T-cell (primary cell): ENCODE measurements around the gene MYO5A. TPM values are rescaled to one million over a fixed set of nuclear protein-coding genes. Genes with fewer than 3 reads are reported as not detected.
"Not testable (repeated sequence)": the region's sequence is repeated elsewhere in the genome, so short reads cannot be mapped to it uniquely, and the experiment has no call there.

ENCODE experiments used
- ATAC-seq, 4 experiments: fragments of 200-7000 bp in 3 of 4; fragments of 150-1000 bp in 1 of 4; cut with Tn5 transposase; replicated peaks in 1 of 4; 1 replicate in 3 of 4; 2 replicates in 1 of 4; pipeline ENCODE4 v1.10.0; 2021; ENCODE audit warnings: moderate library complexity in 3 of 4, mild to moderate bottlenecking in 2 of 4, moderate number of reproducible peaks in 1 of 4
- CTCF ChIA-PET, 2 donors: fragments of 300-600 bp; sonication (Branson Sonifier 250); formaldehyde crosslinking; loops; one replicate each; lab custom pipeline; 2022; ENCODE audit warnings: antibody characterized with exemption in 2 of 2; lab: Charles Lee
- POLR2A ChIA-PET, 2 donors: fragments of 300-600 bp; sonication (Branson Sonifier 250); formaldehyde crosslinking; loops; one replicate each; lab custom pipeline; 2022; ENCODE audit warnings: antibody characterized with exemption in 2 of 2; lab: Charles Lee
- DNase-seq, 35 experiments: peaks; one replicate each; pipeline versions ENCODE4 v3.0.0 to v3.0.0-alpha.2; 2013 to 2023
- H3K27ac ChIP-seq: one replicate; pipeline ENCODE4 v1.5.1; 2013; ENCODE audit warnings: low read length
- H3K27me3 ChIP-seq, 2 experiments: replicated peaks in 1 of 2; 1 replicate in 1 of 2; 2 replicates in 1 of 2; pipeline versions ENCODE4 v1.6.1 to v1.7.0; 2013; ENCODE audit warnings: low read length in 1 of 2, mixed read lengths in 1 of 2; ENCODE audit not compliant: control insufficient read depth in 2 of 2, insufficient read depth in 2 of 2; ENCODE audit errors: extremely low read depth in 1 of 2
- H3K36me3 ChIP-seq, 2 donors: 1 replicate in 1 of 2; 2 replicates in 1 of 2; pipeline versions ENCODE4 v1.6.1 to v1.7.0; 2013; ENCODE audit warnings: low read length in 1 of 2; ENCODE audit not compliant: control insufficient read depth in 2 of 2, insufficient read depth in 1 of 2; ENCODE audit errors: extremely low read depth in 1 of 2
- H3K4me1 ChIP-seq, 2 experiments: 1 replicate in 1 of 2; 2 replicates in 1 of 2; pipeline versions ENCODE4 v1.6.1 to v1.7.0; 2013; ENCODE audit warnings: low read length in 2 of 2, mixed read lengths in 1 of 2; ENCODE audit not compliant: insufficient read depth in 2 of 2, control insufficient read depth in 1 of 2; ENCODE audit errors: extremely low read depth in 1 of 2
- H3K4me3 ChIP-seq, 2 donors: 1 replicate in 1 of 2; 2 replicates in 1 of 2; pipeline versions ENCODE4 v1.5.1 to v1.7.0; 2013; ENCODE audit warnings: mild to moderate bottlenecking in 2 of 2, low read length in 1 of 2, moderate library complexity in 1 of 2; ENCODE audit not compliant: control insufficient read depth in 1 of 2; ENCODE audit errors: extremely low read depth in 1 of 2
- H3K9me3 ChIP-seq: 2 replicates; pipeline ENCODE4 v1.7.0; 2013
- H3K27ac Mint-ChIP-seq, 2 donors: one replicate each; pipeline ENCODE4 v1.8.0; 2020 to 2021; ENCODE audit warnings: mild to moderate bottlenecking in 2 of 2, mixed read lengths in 2 of 2
- H3K27me3 Mint-ChIP-seq, 2 donors: one replicate each; pipeline ENCODE4 v1.8.0; 2021 to 2022; ENCODE audit warnings: mixed read lengths in 2 of 2
- H3K36me3 Mint-ChIP-seq: one replicate; pipeline ENCODE4 v1.8.0; 2021; ENCODE audit warnings: mixed read lengths
- H3K4me1 Mint-ChIP-seq, 3 donors: one replicate each; pipeline ENCODE4 v1.8.0; 2020 to 2022; ENCODE audit warnings: mixed read lengths in 3 of 3, mild to moderate bottlenecking in 1 of 3
- H3K4me3 Mint-ChIP-seq, 3 donors: one replicate each; pipeline ENCODE4 v1.8.0; 2020 to 2022; ENCODE audit warnings: mild to moderate bottlenecking in 3 of 3, mixed read lengths in 3 of 3, moderate library complexity in 3 of 3
- H3K9me3 Mint-ChIP-seq, 3 donors: one replicate each; pipeline ENCODE4 v1.8.0; 2020 to 2022; ENCODE audit warnings: mixed read lengths in 3 of 3
- WGBS: methylation state at CpG from one replicate; pipeline ENCODE4 v1.1.5; 2013; ENCODE audit warnings: missing lambda C conversion rate; ENCODE audit not compliant: insufficient coverage; 5-methylcytosine and 5-hydroxymethylcytosine counted together
- total RNA-seq, 35 experiments: library from RNA in 6 of 35; stranded (reverse) in 6 of 35; fragments of 120-200 nt in 1 of 35; gene quantifications; one replicate each; pipeline versions ENCODE4 v1.2.1 to v1.2.4 and lab custom pipeline; 2013 to 2026

The MYO5A gene
- total RNA-seq, 5 donors from 2014 or later (not counting 1 experiment from before 2014, with no cell fraction given): 25.2 to 46.6 (median 29.5) TPM

DNA sequence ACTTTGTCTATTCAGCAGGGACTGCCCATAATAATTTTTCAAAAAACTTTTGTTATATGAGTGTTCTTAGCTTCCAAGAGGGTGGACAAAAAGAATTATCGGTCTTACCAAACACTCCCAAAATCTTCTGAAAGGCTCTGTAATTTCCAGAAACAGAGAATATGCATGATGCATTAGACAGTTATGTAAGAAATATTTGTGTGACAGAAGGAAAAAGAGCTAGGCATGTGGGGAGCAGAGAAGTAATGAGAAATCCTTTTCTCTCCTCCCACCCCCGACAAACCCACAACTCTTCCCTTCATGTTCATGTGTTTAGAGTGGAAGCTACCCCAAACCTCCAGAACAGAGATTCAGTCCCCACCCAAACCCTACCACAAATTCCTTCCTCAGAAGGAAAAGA lies 86.8 kb downstream of the MYO5A start:
- Histone ChIP-seq H3K27ac (no peak overlapping the region), H3K4me3 (no peak overlapping the region), H3K9me3 (no peaks in the 10 kb centered on the region), H3K36me3 (no peaks in the 10 kb centered on the region), H3K4me1 (peaks cover 0 to 17% of the 10 kb centered on the region in 2 experiments), H3K27me3 (no peaks in the 10 kb centered on the region)
- DNase-seq (no peak), ATAC-seq (no peak)
- POLR2A ChIA-PET: interaction anchor here in 1 of 2 donors (0.5 kb wide), 1 partner anchor 11 kb away, joined by 8 read pairs; no protein-coding TSS in a partner anchor
- peaks cover 9% of the 10 kb centered on the region for H3K36me3 Mint-ChIP-seq
- no peaks in the 10 kb centered on the region for H3K9me3 Mint-ChIP-seq
- no peak overlapping the region for H3K27ac Mint-ChIP-seq
- H3K4me1 Mint-ChIP-seq: peaks cover 35 to 58% (median 55%) of the 10 kb centered on the region in 3 donors
- CTCF ChIA-PET: no interaction called here
- no CpG with 5 or more reads among the region's 2 CpGs for WGBS
- no peak overlapping the region for H3K4me3 Mint-ChIP-seq
- no peaks in the 10 kb centered on the region for H3K27me3 Mint-ChIP-seq

DNA sequence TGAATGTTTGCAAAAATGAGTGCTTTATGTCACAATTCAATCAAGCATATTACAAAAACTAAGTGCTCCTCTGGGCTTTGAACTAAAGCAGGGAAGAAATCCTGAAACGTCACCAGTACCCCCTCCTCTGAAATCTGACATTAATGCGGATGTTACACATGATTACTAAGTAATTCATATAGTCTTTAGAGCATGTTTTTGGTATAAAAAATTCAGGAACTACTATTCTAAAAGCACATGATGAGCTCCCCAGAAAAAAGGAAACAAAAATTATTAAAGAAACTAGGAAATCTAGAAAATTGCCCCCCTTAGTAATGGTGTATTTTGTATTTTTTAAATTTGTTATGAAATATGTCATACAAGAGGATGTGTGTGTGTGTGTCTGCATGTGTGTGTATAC lies 87.7 kb downstream of the MYO5A start:
- Mint-ChIP-seq H3K36me3 (peaks cover 9% of the 10 kb centered on the region), H3K4me3 (no peak overlapping the region), H3K27ac (no peak overlapping the region), H3K4me1 (peaks cover 26 to 59% (median 56%) of the 10 kb centered on the region in 3 donors), H3K9me3 (no peaks in the 10 kb centered on the region), H3K27me3 (no peaks in the 10 kb centered on the region)
- ChIA-PET POLR2A (no interaction called here), CTCF (interaction anchor here in 1 of 2 donors (0.6 kb wide), 1 partner anchor 117 kb away, joined by 3 read pairs; no protein-coding TSS in a partner anchor)
- Histone ChIP-seq H3K27ac (no peak overlapping the region), H3K9me3 (no peaks in the 10 kb centered on the region), H3K27me3 (no peaks in the 10 kb centered on the region), H3K36me3 (no peaks in the 10 kb centered on the region), H3K4me1 (peaks cover 0 to 13% of the 10 kb centered on the region in 2 experiments), H3K4me3 (no peak overlapping the region)
- WGBS: no CpG with 5 or more reads among the region's 2 CpGs
- DNase-seq (no peak), ATAC-seq (no peak)

DNA sequence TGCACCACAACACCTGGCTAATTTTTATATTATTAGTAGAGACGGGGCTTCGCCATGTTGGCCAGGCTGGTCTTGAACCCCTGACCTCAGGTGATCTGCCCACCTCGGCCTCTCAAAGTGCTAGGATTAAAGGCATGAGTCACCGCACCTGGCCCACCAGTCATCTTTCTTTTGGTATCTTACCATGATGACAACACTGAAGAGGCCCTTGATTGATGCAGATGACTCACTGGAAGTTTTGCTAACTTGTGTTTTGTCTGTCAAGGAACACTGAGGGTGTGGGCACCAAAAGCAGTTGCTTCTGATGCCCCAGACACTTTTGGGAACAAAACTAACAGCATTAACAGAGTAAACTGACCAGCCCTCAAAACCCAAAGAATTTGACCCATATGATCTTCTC lies 88.3 kb downstream of the MYO5A start:
- no peak overlapping the region for H3K27ac Mint-ChIP-seq
- H3K27me3 Mint-ChIP-seq: no peaks in the 10 kb centered on the region
- DNase-seq (peak in 1 of 35 experiments; percentile 3), ATAC-seq (peak in 2 of 4 experiments; percentile 53 to 57)
- ChIA-PET CTCF (no interaction called here), POLR2A (no interaction called here)
- Histone ChIP-seq H3K27ac (no peak overlapping the region), H3K4me1 (peaks cover 0 to 12% of the 10 kb centered on the region in 2 experiments), H3K27me3 (no peaks in the 10 kb centered on the region), H3K36me3 (no peaks in the 10 kb centered on the region), H3K4me3 (no peak overlapping the region), H3K9me3 (no peaks in the 10 kb centered on the region)
- H3K4me1 Mint-ChIP-seq: peaks cover 20 to 56% (median 51%) of the 10 kb centered on the region in 3 donors
- WGBS: no CpG with 5 or more reads among the region's 4 CpGs
- no peaks in the 10 kb centered on the region for H3K9me3 Mint-ChIP-seq
- peaks cover 5% of the 10 kb centered on the region for H3K36me3 Mint-ChIP-seq
- no peak overlapping the region for H3K4me3 Mint-ChIP-seq

DNA sequence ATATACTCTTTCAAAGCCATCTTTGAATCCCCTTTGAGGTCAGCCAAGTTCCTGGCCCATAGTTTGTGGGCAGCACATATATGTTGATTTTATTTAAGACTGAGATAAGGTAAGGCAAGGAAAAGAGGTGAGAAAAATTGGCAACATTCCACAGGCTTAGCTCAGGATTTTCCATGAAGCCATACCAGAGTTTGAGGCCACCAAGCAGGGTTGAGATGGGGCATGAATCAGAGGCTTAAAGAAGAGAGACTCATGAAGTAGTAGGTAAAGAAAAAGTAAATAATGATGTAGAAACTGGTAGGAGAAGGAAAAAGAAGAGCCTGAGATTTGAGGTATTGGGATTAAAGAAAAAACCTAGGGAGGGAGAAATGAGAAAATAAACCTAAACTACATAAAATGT lies 89.2 kb downstream of the MYO5A start:
- Mint-ChIP-seq H3K4me3 (no peak overlapping the region), H3K27ac (no peak overlapping the region), H3K27me3 (no peaks in the 10 kb centered on the region), H3K4me1 (peaks cover 16 to 55% (median 49%) of the 10 kb centered on the region in 3 donors), H3K9me3 (no peaks in the 10 kb centered on the region), H3K36me3 (peaks cover 5% of the 10 kb centered on the region)
- Histone ChIP-seq H3K27me3 (no peaks in the 10 kb centered on the region), H3K9me3 (no peaks in the 10 kb centered on the region), H3K27ac (no peak overlapping the region), H3K4me1 (peaks cover 0 to 12% of the 10 kb centered on the region in 2 experiments), H3K4me3 (no peak overlapping the region), H3K36me3 (no peaks in the 10 kb centered on the region)
- DNase-seq (no peak), ATAC-seq (no peak)
- POLR2A ChIA-PET: no interaction called here
- CTCF ChIA-PET: interaction anchor here in 1 of 2 donors (0.6 kb wide), 1 partner anchor 17 kb away, joined by 4 read pairs; no protein-coding TSS in a partner anchor

DNA sequence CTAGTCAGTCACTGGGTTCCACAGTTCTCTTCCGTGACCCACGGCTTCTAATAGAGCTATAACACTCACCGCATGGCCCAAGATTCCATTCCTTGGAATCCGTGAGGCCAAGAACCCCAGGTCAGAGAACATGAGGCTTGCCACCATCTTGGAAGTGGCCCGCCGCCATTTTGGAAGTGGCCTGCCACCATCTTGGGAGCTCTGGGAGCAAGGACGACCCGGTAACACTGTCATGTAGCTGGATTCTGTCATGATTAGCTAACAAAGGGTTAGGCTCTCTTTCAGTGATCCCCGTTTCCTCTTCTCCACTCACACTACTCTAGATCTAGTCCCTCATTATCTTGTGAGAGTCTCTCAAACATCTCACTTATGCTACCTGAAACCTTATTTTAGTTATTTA lies 89.6 kb downstream of the MYO5A start:
- POLR2A ChIA-PET: interaction anchor here in 1 of 2 donors (0.6 kb wide), 1 partner anchor 175 kb away, joined by 4 read pairs; no protein-coding TSS in a partner anchor
- CTCF ChIA-PET: not testable (repeated sequence)

DNA sequence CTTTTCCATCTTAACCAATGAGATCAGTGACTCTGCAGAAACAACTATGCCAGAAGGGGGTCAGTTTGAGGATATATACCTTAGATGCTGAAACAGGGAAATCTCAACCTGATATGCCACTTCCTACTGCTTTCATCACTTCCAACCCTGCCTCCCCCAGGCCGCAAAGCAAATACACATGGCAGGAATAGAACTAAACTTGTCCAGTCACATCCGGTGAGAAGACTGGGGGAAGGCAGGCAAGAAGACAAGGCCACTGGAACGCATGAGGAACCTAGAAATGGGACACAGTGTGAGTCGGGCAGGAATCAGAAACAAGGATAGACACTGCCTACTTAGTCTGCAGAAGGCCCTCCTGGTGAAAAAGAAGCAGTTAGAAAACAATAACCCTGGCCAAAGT lies 90.6 kb downstream of the MYO5A start:
- no peaks in the 10 kb centered on the region for H3K27me3 Mint-ChIP-seq
- no peak overlapping the region for H3K4me3 Mint-ChIP-seq
- Histone ChIP-seq H3K4me1 (peaks cover 0 to 12% of the 10 kb centered on the region in 2 experiments), H3K27ac (no peak overlapping the region), H3K27me3 (no peaks in the 10 kb centered on the region), H3K4me3 (no peak overlapping the region), H3K9me3 (no peaks in the 10 kb centered on the region), H3K36me3 (no peaks in the 10 kb centered on the region)
- ChIA-PET POLR2A (no interaction called here), CTCF (no interaction called here)
- H3K9me3 Mint-ChIP-seq: no peaks in the 10 kb centered on the region
- DNase-seq: no peak
- no peak overlapping the region for H3K27ac Mint-ChIP-seq
- 72% methylated on average over 3 of the region's 4 CpGs for WGBS
- no peak for ATAC-seq
- H3K4me1 Mint-ChIP-seq: peaks cover 16 to 55% (median 49%) of the 10 kb centered on the region in 3 donors
- H3K36me3 Mint-ChIP-seq: peaks cover 5% of the 10 kb centered on the region

More for the DNA sequence above, 89.6 kb downstream of the MYO5A start:
- not testable (repeated sequence) for H3K27me3 ChIP-seq, H3K4me3 Mint-ChIP-seq, H3K9me3 ChIP-seq, H3K36me3 Mint-ChIP-seq, DNase-seq, H3K27me3 Mint-ChIP-seq, H3K27ac Mint-ChIP-seq, H3K9me3 Mint-ChIP-seq, H3K36me3 ChIP-seq, ATAC-seq, H3K4me3 ChIP-seq, H3K27ac ChIP-seq
- peaks cover 16 to 55% (median 49%) of the 10 kb centered on the region in 3 donors for H3K4me1 Mint-ChIP-seq
- WGBS: 100% methylated on average over 4 of the region's 9 CpGs
- H3K4me1 ChIP-seq: peaks cover 0 to 12% of the 10 kb centered on the region in 2 experiments
